Measurements from ENCODE around the gene BTNL8. TPM values are rescaled to one million over a fixed set of nuclear protein-coding genes. Genes with fewer than 3 reads are reported as not detected.
A peak's percentile ranks its signal among the peaks of the same experiment; 100 is the strongest.

The BTNL8 gene
- total RNA-seq, result 0.27 TPM
- long read RNA-seq, result 0 reads

GRCh38 chr5:180898621-180899246 is at the start of gene BTNL8:
TSS of gene BTNL8 (plus strand) at chr5:180899159. CDS start at chr5:180899311, 152 bp downstream.
- no peak for ATAC-seq
- DNase-seq, result no peak
- intact Hi-C loops (cut with micrococcal nuclease), result no loop called here

GRCh38 chr5:180849827-180850226 is 49.1 kb upstream of the BTNL8 start:
- ATAC-seq, result no peak
- DNase-seq, result no peak
- intact Hi-C loops (cut with micrococcal nuclease), result no loop called here

GRCh38 chr5:180850434-180851078 is 48.4 kb upstream of the BTNL8 start:
- intact Hi-C loops (cut with micrococcal nuclease), result no loop called here

GRCh38 chr5:180852495-180852894 is 46.5 kb upstream of the BTNL8 start:
- intact Hi-C loops (cut with micrococcal nuclease), result no loop called here
- DNase-seq (no peak), ATAC-seq (no peak)

More at GRCh38 chr5:180850434-180851078, 48.4 kb upstream of the BTNL8 start:
- DNase-seq, result no peak
- ATAC-seq, result no peak

- ATAC-seq (no peak), DNase-seq (no peak)
- intact Hi-C loops (cut with micrococcal nuclease), result no loop called here
Measured at GRCh38 chr5:180853121-180853847, 45.7 kb upstream of the BTNL8 start.

GRCh38 chr5:180853848-180854176 is 45.1 kb upstream of the BTNL8 start:
- ATAC-seq, result no peak
- DNase-seq, result no peak
- intact Hi-C loops (cut with micrococcal nuclease), result no loop called here

GRCh38 chr5:180858586-180858985 is 40.4 kb upstream of the BTNL8 start:
- ATAC-seq (no peak), DNase-seq (no peak)
- intact Hi-C loops (cut with micrococcal nuclease), result no loop called here

GRCh38 chr5:180860273-180860886 is 38.6 kb upstream of the BTNL8 start:
- intact Hi-C loops (cut with micrococcal nuclease), result loop anchor here (10.0 kb wide), 1 partner anchor 76 kb away; no protein-coding TSS in a partner anchor
- peak; percentile 42 for DNase-seq
- peak; percentile 66 for ATAC-seq

GRCh38 chr5:180860887-180861822 is 37.8 kb upstream of the BTNL8 start, which contains the start of gene ZFP62:
TSS of gene ZFP62 (minus strand) at chr5:180861276. CDS start at chr5:180861219, 57 bp downstream.
- intact Hi-C loops (cut with micrococcal nuclease), result loop anchor here (10.0 kb wide), 1 partner anchor 76 kb away; no protein-coding TSS in a partner anchor
- DNase-seq (peak; percentile 94), ATAC-seq (peak; percentile 98)

GRCh38 chr5:180862645-180863044 is 36.3 kb upstream of the BTNL8 start:
- intact Hi-C loops (cut with micrococcal nuclease), result loop anchor here (10.0 kb wide), 1 partner anchor 78 kb away; no protein-coding TSS in a partner anchor
- ATAC-seq (no peak), DNase-seq (no peak)

GRCh38 chr5:180865981-180866695 is 32.8 kb upstream of the BTNL8 start:
- DNase-seq (no peak), ATAC-seq (no peak)
- intact Hi-C loops (cut with micrococcal nuclease), result loop anchor here (10.0 kb wide), 1 partner anchor 81 kb away; no protein-coding TSS in a partner anchor

GRCh38 chr5:180866985-180867384 is 32.0 kb upstream of the BTNL8 start:
- DNase-seq (no peak), ATAC-seq (no peak)
- intact Hi-C loops (cut with micrococcal nuclease), result loop anchor here (10.0 kb wide), 1 partner anchor 82 kb away; no protein-coding TSS in a partner anchor

GRCh38 chr5:180868960-180869359 is 30.0 kb upstream of the BTNL8 start:
- intact Hi-C loops (cut with micrococcal nuclease), result loop anchor here (10.0 kb wide), 1 partner anchor 84 kb away; no protein-coding TSS in a partner anchor
- DNase-seq (peak; percentile 83), ATAC-seq (peak; percentile 77)

GRCh38 chr5:180869587-180869986 is 29.4 kb upstream of the BTNL8 start:
- no peak for DNase-seq
- ATAC-seq, result peak; percentile 42
- intact Hi-C loops (cut with micrococcal nuclease), result loop anchor here (10.0 kb wide), 1 partner anchor 85 kb away; no protein-coding TSS in a partner anchor

GRCh38 chr5:180870276-180871068 is 28.5 kb upstream of the BTNL8 start:
- no peak for DNase-seq
- intact Hi-C loops (cut with micrococcal nuclease), result no loop called here
- ATAC-seq, result no peak

GRCh38 chr5:180872419-180872818 is 26.5 kb upstream of the BTNL8 start:
- DNase-seq (no peak), ATAC-seq (no peak)
- intact Hi-C loops (cut with micrococcal nuclease), result no loop called here
